GM19455 (cell line): ENCODE measurements around the gene CALD1.

ENCODE experiments used
- ATAC-seq: cut with Tn5 transposase; IDR thresholded peaks from one replicate; pipeline ENCODE4 v1.9.1; 2021; ENCODE audit not compliant: unreplicated experiment

The CALD1 gene

GRCh38 chr7:134825666-134826065 lies 46.2 kb downstream of the CALD1 start:
- no peak for ATAC-seq

GRCh38 chr7:134826105-134826504 lies 46.7 kb downstream of the CALD1 start:
- ATAC-seq = no peak

- ATAC-seq = no peak
Observed at GRCh38 chr7:134827436-134827835, 48.0 kb downstream of the CALD1 start.

- no peak for ATAC-seq
Observed at GRCh38 chr7:134827889-134828288, 48.5 kb downstream of the CALD1 start.

GRCh38 chr7:134828361-134828760 lies 48.9 kb downstream of the CALD1 start:
- no peak for ATAC-seq

DNA sequence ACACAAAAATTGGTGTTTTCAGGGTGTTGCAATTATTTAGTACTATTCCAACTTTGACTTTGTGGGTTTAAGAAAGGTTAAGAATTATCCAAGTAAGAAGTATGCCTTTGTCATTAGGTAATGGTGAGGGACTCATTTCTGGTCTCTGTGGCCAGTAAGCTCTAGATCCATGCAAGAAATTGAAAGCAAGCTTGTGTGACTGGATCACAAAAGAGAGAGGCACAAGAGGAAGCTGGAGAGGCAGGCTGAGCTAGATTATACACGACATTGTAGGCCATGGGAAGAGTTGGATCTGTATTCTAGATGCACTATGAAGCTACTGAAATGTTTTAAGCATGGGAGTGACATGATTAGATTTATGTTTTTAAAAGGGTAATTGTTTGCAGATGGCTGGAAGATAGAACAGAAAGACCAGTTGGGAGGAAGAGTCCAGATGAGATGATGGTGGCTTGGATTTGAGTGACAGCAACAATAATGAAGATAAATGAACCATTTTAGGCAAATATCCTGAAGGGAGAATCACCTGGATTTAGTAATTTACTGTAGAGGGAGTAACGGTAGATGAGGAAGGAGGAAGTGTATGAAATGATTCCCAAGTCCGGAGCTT lies 50.0 kb downstream of the CALD1 start:
- ATAC-seq = no peak

- ATAC-seq = no peak
Observed at GRCh38 chr7:134831862-134832261, 52.4 kb downstream of the CALD1 start.

GRCh38 chr7:134832367-134832766 lies 52.9 kb downstream of the CALD1 start:
- no peak for ATAC-seq

- ATAC-seq = no peak
Observed at GRCh38 chr7:134834689-134835462, 55.4 kb downstream of the CALD1 start.

- no peak for ATAC-seq
Observed at GRCh38 chr7:134835463-134835823, 56.0 kb downstream of the CALD1 start.

DNA sequence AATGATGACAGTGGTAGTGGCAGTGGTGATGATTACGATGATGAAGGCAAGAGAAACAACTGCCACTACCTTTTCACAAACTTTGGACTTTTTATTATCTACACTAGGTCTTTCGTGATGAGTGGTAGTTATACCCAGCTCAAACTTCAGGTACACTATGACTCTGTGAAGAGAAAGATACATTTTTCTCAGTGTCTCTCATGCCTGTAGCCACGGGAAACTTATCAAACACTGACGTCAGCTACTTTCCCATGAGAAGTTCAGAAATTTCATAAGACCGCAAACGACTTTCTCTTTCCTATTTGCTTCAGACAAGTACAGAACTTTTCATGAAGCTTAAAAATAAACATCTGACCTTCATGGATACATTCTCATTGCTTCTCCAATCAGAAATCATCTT lies 57.0 kb downstream of the CALD1 start:
- no peak for ATAC-seq

- no peak for ATAC-seq
Observed at GRCh38 chr7:134839298-134839697, 59.9 kb downstream of the CALD1 start.

GRCh38 chr7:134842062-134842461 lies 62.6 kb downstream of the CALD1 start:
- ATAC-seq = no peak

- no peak for ATAC-seq
Observed at GRCh38 chr7:134842886-134843430, 63.5 kb downstream of the CALD1 start.

DNA sequence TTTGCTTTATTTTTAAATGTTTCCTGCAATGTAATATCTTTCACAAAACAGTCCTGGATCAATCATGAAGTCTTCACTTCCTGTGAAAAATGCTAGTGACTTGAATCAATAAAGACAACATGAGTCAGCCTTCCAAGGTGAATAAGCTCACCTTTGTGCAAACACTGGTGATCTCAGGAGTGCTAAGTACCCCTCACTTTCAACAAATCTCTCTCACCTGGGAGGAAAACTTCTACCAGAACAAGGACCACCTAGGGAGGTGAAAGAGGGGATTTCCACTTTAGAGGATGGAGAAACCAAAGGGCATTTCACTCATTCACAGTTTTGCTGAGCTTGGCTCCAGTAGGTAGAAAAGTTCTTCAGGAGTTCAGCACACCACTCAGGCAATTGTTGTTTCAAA lies 64.8 kb downstream of the CALD1 start:
- no peak for ATAC-seq

DNA sequence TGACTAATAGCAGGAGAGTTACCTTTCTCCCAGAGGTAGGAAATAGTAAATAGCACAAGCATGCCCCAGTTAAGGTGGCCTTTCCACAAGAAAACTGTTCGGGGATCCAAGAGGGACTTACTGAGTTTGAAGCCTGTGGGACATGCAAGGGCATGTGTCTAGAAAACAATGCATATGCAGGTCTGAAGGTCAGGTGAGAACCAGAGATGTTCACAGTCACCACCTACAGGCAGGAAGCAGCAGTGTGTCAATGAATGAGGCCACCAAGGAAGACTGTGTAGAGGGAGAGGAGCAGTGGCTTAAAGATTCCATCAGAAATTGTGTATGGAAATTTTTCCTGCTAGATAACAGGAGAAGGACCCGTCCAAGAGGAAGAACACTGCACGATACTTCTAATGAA lies 66.0 kb downstream of the CALD1 start:
- no peak for ATAC-seq

GRCh38 chr7:134847851-134848588 lies 68.6 kb downstream of the CALD1 start:
- no peak for ATAC-seq

DNA sequence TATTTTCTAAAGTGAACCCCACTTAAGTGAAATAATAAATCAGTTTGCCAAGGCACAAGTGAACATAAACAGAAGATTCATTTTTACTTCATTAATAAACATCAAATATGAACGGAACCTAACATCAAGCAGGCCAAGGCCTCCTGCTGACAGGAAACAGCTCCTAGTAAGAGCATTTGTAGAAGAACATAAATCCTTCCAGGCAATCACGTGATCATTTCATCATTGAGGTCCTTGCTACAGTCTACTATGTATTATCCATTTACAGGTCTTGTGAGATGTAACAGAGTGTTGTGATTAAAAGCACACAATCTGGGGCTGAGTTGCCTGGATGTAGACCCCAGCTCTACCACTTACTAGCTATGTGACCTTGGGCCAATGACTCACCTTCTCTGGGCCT lies 70.6 kb downstream of the CALD1 start:
- ATAC-seq = no peak

- ATAC-seq = no peak
Observed at GRCh38 chr7:134851141-134851540, 71.7 kb downstream of the CALD1 start.

DNA sequence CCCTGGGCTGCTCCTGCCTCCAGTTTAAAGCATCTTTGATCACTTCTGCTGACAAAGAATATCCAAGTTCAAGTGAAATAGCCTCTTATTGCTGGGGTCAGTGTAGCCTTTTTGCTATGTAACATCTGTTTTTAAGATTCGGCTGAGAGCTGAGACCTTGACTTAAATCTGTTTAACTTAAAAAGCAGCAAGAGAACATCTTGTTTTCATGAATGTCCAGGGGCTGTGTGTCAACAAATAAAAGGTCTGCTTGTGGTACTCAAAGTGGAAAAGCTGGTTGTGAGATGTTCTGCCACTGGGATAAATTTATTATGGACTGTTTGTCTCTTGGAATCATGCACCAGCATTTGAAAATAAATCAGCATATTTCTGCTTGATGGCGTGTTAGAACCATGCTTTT lies 73.2 kb downstream of the CALD1 start:
- no peak for ATAC-seq

- no peak for ATAC-seq
Observed at GRCh38 chr7:134854816-134855215, 75.4 kb downstream of the CALD1 start.

DNA sequence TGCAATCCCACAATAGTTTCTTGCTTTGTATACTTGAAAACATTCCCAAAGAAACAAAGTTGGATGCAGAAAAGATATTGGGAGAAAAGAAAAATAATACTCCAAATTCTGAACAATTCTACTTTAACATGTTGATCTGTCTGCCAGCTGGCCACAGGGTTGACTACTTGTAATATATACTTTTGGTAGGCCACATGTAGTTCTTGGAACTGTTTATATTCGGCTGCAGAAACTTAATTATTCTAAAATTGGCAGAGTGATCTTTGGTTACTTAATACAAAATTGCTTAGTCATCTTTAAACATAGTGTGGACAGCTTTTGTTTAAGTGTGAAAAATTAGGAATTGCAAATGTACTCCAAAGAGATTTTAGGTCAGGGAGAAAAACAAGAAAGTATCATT lies 76.0 kb downstream of the CALD1 start:
- ATAC-seq = no peak
